Fibroblast of villous mesenchyme (primary cell): ENCODE measurements around the gene SH3BGRL3. TPM values are rescaled to one million over a fixed set of nuclear protein-coding genes. Genes with fewer than 3 reads are reported as not detected.

Experiments used
- DNase-seq: peaks from one replicate; pipeline ENCODE4 v3.0.0-alpha.2; 2010; ENCODE audit warnings: low read depth
- H3K4me3 ChIP-seq: 2 replicates; pipeline ENCODE4 v1.5.1; 2011; ENCODE audit warnings: low read depth, mild to moderate bottlenecking, low read length
- total RNA-seq: library from RNA; depleted of rRNA; stranded (reverse); fragments of >200 nt; gene quantifications from 2 replicates; pipeline ENCODE4 v1.2.3, GENCODE V29; 2012
- TF ChIP-seq, protein P1 (sequence below): IDR thresholded peaks from 2 replicates; pipeline ENCODE4 v1.5.1; 2012; ENCODE audit warnings: low read depth, mild to moderate bottlenecking, low read length; ENCODE audit not compliant: insufficient read depth

The SH3BGRL3 gene
- total RNA-seq, 1 donor = 18.1 TPM

DNA sequence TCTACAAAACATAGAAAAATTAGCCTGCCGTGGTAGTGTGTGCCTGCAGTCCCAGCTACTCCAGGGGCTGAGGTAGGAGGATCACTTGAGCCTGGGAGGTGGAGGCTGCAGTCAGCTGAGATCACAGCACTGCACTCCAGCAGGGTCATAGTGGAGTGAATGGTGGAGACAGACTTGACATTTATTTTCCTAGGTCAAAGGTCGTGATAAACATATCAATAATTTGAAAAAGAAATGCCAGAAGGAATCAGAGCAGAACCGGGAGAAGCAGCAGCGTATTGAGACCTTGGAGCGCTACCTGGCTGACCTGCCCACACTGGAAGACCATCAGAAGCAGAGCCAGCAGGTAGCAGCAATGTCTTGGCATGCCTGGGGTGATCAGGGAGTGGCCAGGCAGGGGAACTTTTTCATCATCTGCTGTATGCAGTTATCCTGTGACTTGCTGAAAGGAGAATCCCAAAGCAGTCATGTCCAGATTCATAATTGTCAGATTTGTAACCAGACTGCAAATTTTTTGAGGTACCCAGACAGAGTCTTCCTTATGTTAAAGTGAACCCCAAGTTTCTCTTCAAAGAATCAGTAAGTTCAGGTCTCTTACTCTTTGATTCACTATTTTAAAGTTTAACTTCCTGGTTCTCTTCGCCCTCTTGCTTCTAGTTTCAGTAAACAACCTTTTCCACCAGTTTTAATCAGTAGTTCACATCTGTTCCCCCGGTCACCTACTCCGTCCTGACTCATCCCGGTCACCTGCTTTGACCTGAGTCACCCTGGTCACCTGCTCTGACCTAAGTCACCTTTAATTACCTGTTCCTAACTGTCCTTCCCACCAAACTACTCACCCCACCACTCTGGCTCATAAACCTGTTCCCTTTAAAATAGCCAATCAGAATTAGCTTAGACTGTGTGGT is 11.3 kb upstream of the SH3BGRL3 start:
- no peak for DNase-seq
- TF ChIP-seq, protein P1, sequence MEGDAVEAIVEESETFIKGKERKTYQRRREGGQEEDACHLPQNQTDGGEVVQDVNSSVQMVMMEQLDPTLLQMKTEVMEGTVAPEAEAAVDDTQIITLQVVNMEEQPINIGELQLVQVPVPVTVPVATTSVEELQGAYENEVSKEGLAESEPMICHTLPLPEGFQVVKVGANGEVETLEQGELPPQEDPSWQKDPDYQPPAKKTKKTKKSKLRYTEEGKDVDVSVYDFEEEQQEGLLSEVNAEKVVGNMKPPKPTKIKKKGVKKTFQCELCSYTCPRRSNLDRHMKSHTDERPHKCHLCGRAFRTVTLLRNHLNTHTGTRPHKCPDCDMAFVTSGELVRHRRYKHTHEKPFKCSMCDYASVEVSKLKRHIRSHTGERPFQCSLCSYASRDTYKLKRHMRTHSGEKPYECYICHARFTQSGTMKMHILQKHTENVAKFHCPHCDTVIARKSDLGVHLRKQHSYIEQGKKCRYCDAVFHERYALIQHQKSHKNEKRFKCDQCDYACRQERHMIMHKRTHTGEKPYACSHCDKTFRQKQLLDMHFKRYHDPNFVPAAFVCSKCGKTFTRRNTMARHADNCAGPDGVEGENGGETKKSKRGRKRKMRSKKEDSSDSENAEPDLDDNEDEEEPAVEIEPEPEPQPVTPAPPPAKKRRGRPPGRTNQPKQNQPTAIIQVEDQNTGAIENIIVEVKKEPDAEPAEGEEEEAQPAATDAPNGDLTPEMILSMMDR = no peak
- no peak overlapping the region for H3K4me3 ChIP-seq

DNA sequence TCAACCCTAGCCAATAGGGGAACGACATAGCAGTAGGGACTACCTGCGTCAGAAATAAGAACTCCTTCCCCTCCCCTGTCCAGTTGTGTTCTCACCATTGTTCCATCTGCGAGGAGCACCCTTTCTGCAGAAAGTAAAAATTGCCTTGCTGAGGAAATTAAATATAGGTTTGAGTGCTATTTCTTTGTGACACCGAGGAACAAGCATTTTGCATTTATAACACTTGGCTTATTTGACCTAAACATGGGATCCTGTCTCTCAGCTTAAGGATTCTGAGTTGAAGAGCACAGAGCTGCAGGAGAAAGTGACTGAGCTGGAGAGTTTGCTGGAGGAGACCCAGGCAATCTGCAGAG is 10.7 kb upstream of the SH3BGRL3 start:
- TF ChIP-seq, protein P1 = no peak
- H3K4me3 ChIP-seq = no peak overlapping the region
- DNase-seq = no peak

DNA sequence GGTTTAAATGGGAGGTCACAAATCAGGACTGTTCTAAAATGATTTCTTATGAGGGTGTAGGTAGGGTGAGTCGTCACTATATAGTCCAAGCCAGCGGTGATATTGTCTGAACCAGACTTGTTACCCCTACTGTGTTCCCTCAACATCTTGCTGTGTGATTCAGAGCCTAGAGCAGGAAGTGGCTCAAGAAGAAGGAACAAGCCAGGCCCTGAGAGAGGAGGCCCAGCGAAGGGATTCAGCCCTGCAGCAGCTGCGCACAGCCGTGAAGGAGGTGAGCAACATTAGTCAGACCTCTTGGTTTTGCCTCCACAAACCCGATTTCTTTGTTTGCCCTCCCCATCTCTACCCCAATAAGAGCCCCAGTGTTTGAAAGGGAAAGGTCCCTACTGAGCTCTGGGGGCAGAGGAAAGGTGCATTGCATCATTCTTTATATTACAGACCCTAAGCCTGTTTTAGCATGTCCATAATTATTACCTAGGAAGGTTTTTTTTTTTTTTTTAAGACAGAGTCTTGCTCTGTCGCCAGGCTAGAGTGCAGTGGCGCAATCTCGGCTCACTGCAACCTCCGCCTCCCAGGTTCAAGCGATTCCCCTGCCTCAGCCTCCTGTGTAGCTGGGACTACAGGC is 5.0 kb upstream of the SH3BGRL3 start:
- H3K4me3 ChIP-seq = no peak overlapping the region
- DNase-seq = no peak
- TF ChIP-seq, protein P1 = no peak

DNA sequence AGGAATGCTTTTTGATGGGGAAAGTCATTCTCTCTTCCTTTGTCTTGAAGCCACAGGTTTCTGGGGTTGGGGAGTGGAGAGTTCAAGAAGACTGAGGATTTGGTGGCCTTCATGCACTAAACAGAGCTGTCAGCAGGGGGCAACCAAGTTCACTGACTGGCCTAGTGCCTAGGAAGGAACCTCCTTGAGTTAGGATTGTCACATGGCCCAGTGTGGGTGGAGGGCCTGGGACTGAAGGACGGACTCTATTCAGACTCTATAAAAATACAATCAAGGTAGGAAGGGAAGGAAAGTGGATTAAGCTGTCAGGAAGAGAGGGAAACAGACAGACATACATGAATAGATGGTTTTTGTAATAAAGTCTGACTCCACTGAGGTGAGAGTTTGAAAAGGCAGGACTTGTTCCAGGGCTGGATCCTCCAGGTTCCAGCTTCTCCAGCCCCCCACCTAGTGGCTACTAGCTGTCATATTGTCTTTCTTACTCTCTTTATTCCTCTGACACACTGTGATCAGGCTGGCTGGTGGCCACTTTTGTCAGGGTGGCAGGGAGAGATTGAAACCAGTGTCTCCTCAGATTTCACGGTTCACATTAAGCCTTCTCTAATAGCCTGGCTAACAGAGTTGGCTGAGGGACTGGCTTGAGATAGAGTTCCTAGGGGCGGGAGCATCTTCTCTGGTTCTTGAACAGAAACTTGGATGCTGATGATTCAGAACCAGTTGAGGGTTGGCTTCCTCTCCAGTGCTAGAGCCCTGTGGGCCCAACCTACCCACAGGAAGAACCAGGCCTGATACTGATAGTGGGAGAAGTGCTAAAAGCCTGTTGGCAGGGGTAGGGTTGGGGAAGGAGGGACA is 4.1 kb upstream of the SH3BGRL3 start:
- H3K4me3 ChIP-seq = no peak overlapping the region
- TF ChIP-seq, protein P1 = peak; percentile 87
- DNase-seq = peak; percentile 86

DNA sequence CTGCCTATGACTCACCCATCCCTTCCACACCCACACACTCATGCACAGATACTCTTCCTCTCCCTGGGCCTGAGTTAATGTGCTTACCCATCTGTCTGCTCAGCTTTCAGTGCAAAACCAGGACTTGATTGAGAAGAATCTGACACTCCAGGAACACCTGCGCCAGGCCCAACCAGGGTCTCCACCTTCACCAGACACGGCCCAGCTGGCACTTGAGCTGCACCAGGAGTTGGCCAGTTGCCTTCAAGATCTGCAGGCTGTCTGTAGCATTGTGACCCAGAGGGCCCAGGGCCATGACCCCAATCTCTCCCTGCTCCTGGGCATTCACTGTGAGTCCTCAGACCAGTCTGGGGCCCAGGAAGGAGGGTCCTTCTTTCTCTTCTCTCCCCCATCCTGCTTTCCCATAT is 3.5 kb upstream of the SH3BGRL3 start:
- TF ChIP-seq, protein P1 = no peak
- DNase-seq = no peak
- H3K4me3 ChIP-seq = no peak overlapping the region

DNA sequence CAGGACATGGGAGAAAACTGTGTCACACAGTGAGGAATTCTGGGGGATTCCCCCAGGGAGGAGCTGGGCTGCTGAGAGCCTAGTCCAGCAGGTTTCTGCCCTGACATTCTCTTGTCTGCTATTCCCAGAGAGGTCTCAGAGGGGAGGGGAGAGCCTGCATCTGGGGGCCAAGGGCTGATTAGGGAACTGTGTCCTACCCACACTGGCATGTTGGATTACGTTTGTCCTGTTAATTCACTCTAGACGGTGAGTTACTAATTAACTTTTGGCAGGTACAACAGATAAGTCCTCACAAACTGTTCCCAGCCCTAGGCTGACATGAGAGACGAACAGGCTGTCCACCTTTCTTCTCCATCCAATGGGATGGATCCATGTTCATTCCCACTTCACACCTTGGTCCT is 2.6 kb upstream of the SH3BGRL3 start:
- no peak overlapping the region for H3K4me3 ChIP-seq
- no peak for DNase-seq
- TF ChIP-seq, protein P1 = no peak
